CD4-positive, alpha-beta T cell treated with Interleukin-6 for 4 hours (primary cell): ENCODE results near the gene RPTOR.
"Not testable (repeated sequence)": the region's sequence is repeated elsewhere in the genome, so short reads cannot be mapped to it uniquely, and the experiment has no call there.

Source experiments
- DNase-seq: peaks from one replicate; pipeline ENCODE4 v3.0.0-alpha.2; 2020; ENCODE audit warnings: mixed read lengths

The RPTOR gene

DNA sequence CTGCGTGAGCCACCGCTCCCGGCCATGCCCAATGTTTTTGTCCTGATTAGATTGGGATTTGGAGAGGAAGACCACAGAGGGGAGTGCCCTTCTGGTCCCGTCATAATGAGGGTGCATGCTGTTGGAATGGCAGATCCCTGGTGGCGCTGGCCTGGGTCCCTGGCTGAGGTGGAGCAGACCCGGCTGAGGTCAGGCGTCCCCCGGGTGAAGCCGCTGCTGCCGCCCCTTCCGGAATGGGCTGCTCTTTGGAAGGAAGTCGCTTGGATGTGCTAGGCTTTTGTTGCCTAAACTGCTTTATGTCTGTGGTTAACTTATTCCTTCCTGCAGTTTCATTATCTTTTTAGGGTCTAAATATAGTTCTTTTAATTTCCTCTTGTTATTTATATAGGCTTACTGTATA, 326.7 kb downstream of the RPTOR start:
- DNase-seq, result peak; percentile 47

DNA sequence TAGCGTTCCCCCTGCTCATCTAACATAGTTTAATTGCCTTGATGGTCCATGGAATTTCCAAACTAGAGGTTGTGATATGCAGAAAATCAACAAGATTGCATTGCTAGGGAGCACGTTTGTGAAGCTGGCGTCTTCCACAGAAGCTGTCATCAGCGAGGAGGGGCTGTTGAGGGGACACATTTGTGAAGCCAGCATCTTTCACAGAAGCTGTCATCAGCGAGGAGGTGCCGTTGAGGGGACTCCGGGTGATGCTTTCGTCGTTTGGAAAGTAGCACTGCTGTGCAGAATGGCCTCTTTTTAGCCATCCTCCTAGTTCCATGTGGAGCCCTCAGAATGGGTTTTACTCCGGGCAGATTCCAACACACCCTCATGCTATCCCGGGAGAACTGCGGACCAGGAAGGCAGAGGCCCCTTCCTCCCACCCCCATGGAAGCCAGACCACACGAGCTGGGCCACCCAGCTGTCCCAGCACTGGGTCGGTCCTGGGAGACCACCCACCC, 327.4 kb downstream of the RPTOR start:
- DNase-seq, result no peak

DNA sequence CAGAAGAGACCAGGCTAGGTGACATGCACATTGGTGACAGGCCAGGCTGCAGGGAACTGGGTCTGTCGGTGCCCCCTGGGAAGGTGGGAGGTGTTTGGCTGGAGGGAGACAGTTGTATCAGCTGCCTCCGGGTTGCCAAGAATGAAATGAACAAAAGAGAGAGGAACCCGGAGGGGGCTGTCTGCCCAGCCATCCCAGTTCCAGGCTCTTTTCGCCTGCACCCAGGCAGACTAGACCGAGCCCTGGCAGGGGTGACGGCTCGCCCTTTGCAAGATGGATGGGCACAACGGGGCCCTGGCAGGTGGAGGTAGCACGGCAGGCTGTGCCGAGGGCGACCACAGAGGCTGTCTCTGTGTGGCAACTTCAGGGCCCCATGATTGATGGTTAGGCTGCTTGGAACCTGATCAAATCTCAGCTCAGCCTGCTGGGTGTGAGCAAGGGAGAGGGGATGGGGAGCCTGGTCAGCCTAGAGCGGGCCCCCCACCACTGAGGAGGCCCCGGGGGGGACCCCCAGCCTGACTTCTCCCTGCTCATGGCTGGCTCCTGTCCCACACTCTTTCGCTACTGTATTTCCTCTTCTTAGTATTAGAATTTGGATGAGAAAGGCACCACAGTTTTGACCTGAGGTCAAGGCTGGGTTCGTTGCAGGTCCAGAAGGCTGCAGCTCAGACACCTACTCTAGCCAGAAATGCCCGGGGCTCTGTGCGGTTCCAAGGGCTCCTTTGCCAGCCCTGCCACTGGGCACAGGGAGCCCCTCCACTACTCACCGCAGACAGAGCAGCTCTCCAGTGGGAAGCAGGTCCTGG, 328.1 kb downstream of the RPTOR start:
- no peak for DNase-seq

DNA sequence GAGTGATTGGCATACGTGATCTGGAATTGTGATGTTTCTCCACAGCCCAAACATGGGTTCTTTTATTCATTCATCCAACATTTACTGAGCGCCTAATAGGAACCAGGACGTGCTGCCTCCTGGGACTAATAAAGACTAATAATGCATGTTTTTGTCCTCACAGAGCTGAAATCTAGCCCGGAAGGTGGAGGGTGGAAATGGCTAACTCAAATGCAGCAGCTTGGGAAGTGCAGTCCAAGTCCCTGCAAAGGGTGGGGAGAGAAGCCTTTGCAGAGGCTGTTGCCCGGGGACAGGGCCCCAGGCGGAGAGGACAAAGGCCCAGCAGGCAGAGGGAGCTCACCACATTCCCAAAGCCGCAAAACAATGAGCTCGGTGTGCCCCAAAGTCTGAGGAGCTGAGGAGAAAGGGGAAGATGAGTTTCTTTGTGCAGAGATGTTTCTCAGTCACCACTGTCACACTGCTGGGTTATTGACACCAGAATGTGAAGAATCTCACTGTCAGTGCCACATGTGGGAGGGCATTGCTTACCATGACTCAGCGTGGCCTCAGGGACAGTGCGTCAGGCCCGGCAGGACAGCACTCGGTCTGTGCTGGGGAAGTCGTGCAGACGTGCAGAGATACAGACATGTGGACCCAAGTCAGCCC, 328.8 kb downstream of the RPTOR start:
- no peak for DNase-seq

DNA sequence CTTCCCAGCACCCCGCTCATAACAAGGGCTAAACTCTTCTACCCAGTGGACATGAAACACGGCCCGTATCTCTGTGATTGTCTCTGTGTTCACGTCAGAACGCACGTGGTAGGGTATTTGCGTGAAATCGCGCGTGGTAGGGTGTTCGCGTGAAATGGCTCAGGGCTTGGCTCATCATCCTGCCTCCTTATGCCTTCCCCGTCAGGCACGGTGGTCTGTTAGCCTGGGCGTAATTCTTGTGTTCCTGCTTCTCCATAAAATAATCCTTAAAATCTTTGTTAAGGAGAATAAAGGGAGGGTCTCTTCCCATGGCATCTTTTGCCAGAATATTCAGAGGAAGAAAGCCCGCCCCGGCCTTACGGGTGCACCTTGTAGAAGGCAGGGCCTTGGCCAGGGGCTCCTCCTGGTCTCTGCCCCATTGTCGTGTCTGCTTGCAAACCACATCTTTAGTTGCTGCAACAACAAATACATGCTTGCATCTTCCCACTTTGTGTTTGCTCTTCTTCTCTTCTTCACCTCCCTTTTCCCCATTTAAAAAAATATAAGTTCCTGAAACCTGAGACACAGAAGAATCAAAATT, 330.3 kb downstream of the RPTOR start:
- DNase-seq, result no peak

DNA sequence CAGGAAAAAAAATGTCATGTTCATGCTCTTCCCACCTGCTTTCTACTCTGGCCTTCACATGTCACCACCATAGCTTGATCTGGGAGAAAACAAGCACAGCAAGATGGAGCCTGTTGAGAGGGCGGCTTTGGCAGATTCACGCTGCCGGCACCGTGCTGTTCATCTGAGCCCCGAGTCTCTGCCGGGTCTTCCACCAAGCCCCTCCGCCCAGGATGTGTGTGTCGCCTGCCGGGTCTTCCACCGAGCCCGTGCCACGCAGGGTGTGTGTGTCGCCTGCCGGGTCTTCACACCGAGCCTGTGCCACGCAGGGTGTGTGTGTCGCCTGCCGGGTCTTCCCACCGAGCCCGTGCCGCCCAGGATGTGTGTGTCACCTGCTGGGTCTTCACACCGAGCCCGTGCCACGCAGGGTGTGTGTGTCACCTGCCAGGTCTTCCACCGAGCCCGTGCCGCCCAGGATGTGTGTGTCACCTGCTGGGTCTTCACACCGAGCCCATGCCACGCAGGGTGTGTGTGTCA, 330.9 kb downstream of the RPTOR start:
- not testable (repeated sequence) for DNase-seq

DNA sequence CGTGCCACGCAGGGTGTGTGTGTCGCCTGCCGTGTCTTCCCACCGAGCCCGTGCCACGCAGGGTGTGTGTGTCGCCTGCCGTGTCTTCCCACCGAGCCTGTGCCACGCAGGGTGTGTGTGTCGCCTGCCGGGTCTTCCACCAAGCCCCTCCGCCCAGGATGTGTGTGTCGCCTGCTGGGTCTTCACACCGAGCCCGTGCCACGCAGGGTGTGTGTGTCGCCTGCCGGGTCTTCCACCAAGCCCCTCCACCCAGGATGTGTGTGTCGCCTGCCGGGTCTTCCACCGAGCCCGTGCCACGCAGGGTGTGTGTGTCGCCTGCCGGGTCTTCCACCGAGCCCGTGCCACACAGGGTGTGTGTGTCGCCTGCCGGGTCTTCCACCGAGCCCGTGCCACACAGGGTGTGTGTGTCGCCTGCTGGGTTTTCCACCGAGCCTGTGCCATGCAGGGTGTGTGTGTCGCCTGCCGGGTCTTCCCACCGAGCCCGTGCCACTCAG, 331.9 kb downstream of the RPTOR start:
- not testable (repeated sequence) for DNase-seq

DNA sequence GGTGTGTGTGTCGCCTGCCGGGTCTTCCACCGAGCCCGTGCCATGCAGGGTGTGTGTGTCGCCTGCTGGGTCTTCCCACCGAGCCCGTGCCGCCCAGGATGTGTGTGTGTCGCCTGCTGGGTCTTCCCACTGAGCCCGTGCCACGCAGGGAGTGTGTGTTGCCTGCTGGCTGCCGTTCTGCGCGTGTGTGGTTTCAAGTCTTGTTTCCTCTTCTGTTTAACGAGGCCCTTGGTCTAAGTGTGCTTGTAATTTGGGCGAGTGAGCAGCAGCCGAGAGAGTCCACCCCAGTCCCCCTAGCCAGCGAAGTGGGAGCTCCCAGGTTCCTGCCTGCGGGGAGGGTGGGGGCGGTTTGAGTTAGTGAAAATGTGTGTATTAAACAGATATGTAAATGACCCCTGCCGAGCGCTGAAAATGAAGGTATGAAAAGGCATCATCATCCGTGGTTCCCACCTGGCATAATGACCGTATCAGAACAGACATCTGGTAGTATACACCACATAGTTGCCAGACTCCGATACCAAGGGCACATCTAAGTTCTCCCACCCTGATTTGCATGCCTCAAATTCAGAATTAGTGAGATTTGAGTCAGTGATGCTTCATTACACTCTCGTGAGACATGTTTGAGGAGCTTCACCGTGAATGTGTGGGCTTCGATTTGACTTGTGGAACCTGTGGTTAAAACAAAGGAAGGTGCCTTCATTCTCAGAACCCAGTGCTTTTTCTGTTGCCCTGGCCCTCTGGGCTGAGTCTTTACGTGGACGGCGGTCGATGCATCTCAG, 332.5 kb downstream of the RPTOR start:
- peak; percentile 60 for DNase-seq

DNA sequence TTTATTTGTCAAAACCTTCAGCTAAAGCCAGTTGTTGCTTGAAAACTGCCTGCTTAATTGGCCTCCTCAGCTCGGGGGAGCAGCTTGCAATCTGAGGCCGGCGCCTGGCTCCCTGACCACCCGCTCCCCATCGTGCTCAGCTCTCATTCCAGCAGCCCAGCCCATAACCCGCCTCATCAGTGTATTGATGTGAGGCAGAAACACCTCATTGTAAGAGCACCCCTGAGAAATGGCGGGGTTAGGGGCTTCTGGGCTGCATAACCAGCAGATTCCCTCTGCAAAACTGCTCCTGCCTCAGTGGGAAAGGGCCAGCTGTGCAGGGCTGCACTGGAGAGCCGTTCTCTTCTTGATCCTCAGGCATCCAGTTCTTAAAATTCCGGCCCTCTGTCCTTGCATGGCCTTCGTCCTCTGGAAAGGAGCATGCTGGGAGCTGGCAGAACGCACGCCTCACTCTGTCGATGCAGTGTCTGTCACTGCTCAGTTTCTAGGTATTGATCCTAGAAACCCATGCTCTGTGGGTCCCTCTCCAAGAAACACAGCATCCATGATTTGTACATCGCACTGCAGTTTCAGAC, 333.2 kb downstream of the RPTOR start:
- no peak for DNase-seq

DNA sequence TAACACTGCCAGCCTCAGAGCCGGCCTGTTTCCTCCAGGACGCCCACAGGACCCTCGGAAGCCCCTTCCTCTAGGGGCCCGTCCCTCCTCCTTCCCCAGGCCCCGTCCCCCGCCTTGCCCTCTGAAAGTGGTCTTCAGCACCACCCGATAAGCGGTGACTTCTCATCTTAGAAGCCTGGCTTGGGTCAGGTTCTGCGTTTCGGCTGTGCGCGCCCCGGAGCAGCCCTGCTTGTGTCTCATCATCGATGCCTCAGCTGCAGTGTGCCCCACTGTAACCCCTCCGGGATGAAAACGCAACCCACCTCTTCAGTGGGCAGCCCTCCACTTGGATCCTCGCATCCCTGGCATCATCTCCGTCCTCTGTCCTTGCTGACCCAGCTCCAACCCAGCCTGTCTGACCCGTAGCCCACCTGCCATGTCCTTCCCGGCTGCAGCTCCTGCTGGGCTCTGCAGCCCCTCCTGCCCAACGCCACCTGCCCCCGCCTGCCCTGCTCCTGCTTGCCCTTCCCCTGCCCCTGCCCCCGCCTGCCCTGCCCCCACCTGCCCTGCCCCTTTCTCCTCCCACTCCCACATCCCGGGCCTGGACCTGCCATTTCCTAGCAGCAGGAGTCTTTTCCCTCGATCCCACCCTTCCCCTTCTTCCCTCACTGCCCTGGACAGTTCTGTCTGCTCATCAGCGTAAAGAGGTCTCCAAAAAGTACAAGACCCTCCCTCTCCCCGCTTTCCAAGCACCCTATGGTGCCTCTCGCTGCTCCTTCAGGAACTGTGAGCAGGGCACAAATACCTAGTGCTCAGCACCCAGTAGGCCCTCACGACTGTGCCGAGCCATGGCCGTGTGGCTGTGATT, 334.5 kb downstream of the RPTOR start:
- no peak for DNase-seq

DNA sequence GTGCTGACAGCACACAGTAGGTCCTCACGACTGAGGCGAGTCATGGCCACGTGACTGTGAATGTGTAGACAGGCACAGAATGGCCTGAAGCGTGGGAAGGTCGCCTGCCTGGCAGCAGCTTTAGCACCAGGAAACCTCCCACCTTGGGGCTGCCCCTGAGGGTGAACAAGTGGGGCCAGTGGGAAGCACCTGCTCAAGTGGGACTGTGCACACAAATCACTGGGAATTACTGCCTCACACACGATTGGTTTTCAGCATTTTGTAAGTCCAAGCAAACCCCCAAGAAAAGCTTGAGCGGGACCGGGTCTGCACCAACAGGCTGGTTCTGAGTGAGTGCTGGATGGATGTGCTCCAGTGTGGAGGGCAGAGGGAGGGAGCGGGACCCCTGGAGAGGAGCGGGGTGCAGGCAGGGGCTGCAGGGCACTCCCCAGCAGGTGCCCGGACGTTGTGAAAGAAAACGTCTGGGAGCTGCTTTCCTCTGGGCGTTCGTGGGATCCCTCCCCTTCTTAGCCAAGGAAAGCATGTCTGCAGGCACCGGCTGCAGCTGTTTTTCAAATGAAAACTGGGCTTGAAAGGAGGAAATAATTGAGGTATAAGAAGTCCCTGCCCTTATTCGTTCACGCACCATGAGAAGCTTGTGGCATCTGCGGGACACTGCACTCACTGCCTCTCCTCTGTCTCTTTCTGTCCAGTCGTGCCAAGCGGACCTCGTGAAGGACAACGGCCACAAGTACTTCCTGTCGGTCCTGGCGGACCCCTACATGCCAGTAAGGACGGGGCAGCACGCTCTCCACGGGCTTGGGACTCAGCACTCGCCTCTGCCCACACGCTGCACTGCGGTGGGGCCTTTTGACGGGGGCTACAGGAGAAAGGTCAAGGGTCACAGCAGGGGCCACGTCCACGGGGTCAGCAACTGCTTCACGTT, 335.3 kb downstream of the RPTOR start:
- DNase-seq, result no peak

DNA sequence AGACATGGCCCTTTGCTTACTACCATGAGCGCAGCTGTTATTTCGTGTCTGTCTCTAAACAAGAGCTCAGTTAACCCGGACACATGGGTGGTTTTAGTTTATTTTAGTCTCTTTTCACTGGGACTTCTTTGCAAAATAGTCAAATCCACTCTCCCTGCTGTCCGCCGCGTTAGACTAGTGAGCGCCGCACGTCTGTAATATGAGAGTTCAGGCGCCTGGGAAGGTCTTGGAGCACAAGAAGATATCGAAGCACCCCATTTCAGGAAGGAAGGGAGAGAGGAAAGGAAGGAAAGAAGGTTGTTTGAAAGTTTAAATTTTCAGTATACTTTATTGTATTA, 336.0 kb downstream of the RPTOR start:
- no peak for DNase-seq

DNA sequence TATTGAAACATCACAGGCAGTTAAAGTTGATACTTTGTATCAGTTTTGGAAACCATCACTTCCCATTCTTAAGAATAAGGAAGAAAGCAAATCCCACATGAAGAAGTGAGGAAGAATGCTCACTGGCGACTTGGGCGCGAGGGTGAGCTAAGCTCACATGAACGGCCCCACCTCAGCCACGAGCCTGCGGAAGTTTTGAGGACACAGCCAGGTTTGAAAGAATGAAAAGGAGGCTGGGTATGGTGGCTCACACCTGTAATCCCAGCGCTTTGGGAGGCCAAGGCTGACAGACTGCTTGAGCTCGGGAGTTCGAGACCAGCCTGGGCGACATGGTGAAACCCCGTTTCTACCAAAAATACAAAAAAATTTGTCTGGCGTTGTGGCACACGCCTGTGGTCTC, 336.7 kb downstream of the RPTOR start:
- DNase-seq, result no peak

DNA sequence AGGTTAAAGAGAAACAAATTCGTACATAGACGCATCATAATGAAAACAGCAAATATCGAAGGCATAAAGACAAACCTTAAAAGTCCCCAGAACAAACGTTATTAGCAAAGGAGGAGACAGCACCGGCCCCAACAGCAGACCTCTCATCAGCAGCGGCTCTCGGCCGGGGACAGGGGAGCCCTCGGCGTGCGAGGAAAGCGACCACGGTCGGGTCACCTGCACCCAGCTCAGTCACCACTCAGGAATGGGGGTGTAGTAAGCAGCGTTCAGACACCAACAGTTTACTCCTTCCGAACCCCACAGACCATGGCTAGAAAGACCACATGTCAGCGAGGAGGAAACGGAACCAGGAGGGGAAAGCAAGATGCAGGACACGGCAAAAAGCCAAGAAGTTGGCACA, 337.7 kb downstream of the RPTOR start:
- DNase-seq, result no peak

DNA sequence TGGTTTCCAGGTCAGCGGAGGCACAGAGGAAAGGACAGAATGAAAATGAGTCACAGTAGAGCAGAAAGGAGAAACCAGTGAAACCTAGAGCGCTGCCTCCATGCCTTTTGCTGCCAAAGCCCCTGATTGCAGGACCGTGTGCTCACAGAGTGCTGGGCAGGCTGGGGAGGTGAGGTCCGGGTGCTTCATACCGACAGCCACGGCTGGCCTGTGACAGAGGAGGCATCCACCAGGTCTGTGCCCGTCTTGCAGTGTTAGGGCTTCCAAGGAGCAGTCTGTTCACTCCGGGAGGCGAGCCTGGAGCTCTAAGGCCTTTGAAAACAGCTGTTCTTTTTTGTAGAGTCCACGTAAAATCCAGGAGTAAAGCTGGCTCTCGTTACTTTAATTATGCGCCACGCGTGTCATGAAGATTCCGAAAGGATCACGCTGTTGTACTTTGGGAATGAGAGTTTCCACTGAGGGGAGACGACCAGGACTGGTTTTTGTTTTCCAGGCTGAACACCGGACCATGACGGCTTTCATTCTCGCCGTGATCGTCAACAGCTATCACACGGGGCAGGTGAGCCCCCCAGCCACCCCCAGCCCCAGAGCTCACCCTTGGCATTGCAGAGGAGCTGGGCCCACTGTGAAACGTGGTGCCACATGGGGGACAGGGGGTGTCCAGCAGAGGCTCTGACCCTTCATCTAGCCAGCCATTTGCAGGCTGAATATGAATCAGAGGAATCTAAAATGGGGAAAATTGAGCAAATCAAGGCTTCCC, 338.5 kb downstream of the RPTOR start:
- no peak for DNase-seq

DNA sequence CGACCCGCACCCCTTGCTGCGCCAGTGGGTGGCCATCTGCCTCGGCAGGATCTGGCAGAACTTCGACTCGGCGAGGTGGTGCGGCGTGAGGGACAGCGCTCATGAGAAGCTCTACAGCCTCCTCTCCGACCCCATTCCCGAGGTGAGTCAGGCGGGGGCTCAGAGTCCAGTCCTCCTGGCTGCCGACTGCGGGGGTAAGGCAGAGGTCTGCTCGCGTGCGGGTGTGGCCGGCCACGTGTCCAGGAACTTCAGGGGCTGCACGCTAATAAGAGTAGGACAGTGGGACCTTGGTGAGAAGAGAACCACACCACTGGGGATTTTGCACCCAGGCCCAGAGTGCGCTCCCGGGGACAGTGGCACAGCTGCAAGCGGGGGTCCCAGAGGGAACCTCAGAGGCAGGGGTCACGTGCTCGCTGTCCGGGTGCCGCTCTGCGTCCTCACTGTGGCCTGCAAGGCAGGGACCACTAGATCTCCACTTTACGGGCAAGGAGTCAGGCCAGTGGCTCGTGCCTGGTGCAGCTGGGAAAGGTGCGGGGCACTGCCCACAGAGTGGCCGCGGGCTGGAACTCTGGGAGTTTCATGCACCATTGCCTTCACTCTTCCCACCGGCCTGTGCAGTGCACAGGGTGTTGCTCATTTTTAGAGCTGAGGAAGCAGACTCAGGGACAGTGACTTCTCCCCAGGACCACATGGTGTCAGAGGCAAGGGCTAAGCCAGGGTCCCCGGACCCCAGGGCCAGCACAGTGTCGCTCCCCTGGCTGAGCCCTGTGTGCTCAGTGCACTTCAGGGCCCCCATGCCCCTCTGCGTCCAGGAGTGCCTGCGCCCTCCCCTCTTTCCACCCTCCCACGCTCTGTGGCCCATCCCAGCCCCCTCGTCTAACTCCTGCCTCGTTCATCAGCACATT, 339.4 kb downstream of the RPTOR start:
- no peak for DNase-seq

DNA sequence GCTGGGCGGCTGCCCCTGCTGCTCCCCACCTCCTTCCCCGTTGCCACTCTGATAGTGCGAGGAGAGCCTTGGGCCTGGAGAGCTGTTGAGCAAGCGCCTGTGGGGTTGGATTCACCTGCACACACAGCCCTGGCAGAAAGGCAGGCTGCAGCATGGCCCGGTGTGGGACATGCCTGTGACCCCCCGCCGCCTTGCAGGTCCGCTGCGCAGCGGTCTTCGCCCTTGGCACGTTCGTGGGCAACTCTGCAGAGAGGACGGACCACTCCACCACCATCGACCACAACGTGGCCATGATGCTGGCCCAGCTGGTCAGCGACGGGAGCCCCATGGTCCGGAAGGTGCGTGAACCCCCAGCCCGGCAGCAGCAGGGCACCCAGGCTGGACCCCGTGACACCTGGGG, 340.2 kb downstream of the RPTOR start:
- no peak for DNase-seq

DNA sequence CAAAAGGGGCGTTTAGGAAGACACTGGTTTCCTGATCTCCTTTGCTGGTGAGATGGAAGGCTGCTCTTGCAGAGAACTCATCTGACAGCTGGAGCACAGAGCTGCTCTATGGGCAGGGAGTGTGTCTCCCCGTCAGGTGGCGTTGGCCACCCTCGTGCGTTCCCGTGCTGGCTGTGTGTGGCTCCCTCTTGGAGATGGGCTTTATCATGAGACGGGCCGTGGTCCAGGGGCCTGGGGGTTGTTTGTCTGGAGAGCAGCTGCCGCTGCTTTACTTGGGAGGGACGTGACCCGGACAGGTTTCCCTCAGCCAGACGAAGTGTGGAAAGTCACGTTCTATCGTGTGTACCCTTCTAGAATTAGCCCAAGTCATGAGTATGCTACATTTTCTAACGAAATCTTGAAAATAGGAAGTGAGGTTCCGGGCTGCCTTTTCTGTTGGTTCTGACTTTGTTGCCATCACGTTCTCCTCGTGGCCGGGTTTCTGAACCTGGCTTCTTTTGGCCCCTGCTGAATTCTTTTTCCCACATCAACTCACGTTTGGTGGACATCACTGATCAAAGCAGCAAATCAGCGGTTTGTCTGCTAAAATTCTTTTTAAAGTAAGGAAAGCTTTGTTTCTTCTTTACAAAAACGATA, 341.4 kb downstream of the RPTOR start:
- no peak for DNase-seq
